MG63 (cell line): ENCODE data around the gene MAML1. TPM values are rescaled to one million over a fixed set of nuclear protein-coding genes. Genes with fewer than 3 reads are reported as not detected.

Experiments
- DNase-seq: peaks from one replicate; pipeline ENCODE4 v3.0.0-alpha.2; 2020
- H3K27me3 ChIP-seq: fragments of 250-450 bp; sonication (Bioruptor Pico); 2 replicates; pipeline ENCODE4 v1.5.1; 2020; ENCODE audit warnings: mild to moderate bottlenecking, moderate library complexity
- H3K36me3 ChIP-seq: fragments of 250-450 bp; sonication (Bioruptor Pico); 2 replicates; pipeline ENCODE4 v1.5.1; 2020; ENCODE audit warnings: mild to moderate bottlenecking, moderate library complexity
- H3K4me3 ChIP-seq: fragments of 250-450 bp; sonication (Bioruptor Pico); 2 replicates; pipeline ENCODE4 v1.5.1; 2020; ENCODE audit warnings: mild to moderate bottlenecking, moderate library complexity
- H3K9me3 ChIP-seq: fragments of 250-450 bp; sonication (Bioruptor Pico); 2 replicates; pipeline ENCODE4 v1.5.1; 2020; ENCODE audit warnings: mild to moderate bottlenecking, moderate library complexity
- total RNA-seq: library from RNA; depleted of rRNA; stranded (reverse); fragments of >200 nt; shearing (Covaris generic); gene quantifications from 2 replicates; pipeline ENCODE4 v1.2.3, GENCODE V29; 2014; ENCODE audit warnings: low replicate concordance

Gene MAML1
- total RNA-seq, 1 experiment from 2014 or later, result 21.3 TPM

DNA sequence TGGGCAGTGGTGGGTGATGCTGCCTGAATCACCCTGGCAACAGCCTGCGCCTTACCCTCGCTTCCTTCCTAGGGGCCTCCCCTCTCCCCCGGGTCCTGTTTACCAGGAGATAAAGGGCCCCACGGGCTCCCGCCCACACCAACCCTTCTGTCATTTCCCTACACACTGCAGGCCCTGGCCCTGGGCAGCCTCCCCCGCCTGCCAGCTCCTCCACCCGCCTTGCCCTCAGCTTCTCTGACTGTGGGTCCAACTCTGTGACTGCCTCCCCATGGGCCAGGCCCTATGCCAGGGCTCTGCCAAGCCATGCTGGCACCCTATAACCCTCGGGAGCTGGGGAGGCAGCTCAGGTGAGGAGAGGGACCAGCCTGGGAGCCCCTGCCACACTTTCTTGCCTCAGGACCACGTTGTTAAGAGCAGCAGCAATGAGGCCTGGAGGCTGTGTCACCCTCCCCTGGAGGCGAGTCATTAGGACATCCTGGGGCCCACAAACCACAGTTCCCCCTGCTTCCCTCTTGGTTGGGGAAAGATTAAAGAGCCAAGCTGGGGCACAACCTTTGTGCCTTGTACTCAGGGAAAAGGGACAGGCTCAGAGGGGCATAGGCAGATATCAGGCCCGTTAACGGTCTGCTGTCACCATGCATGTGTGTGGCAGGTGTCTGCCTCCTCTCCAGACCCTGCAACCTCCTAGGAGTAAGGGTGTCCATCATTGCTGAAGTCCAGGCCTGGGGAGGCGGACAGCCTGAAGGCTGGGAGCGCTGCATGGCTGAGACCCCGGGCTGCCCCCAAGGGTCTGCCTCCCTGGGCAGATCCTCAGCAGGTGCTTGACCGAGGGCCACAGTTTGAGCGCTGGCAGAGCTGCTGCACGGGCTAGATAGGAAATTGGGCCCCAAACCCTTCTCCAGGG is 71.3 kb downstream of the MAML1 start:
- peak overlapping the region; percentile 74; the same call in 1 of the 2 replicates for H3K4me3 ChIP-seq

DNA sequence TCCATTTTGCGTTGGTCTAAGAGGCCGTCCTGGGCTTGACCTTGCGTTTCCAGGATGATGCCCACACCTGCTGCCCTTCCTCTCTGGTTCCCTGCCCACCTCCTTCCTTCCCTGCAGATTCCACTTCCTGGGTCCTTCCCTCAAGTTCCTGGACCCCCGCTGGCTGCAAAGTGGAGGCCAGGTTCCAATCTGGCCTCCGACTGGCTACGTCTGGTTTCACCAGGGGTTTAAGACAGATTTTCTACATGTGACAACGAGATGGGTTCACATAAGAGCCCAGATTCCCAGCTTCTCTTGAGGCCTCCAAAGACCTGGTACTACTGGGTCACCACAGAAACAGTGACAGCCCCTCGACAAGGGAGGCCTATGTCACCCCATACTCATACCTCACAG is 71.9 kb downstream of the MAML1 start:
- peak overlapping the region; percentile 74 for H3K4me3 ChIP-seq
- no peaks in the 10 kb centered on the region for H3K9me3 ChIP-seq
- H3K36me3 ChIP-seq, result peaks cover 54% of the 10 kb centered on the region
- no peak for DNase-seq
- H3K27me3 ChIP-seq, result no peaks in the 10 kb centered on the region

More for the DNA sequence above, 71.3 kb downstream of the MAML1 start:
- Histone ChIP-seq H3K27me3 (no peaks in the 10 kb centered on the region), H3K9me3 (no peaks in the 10 kb centered on the region), H3K36me3 (peaks cover 60% of the 10 kb centered on the region)
- peak; percentile 70 for DNase-seq

DNA sequence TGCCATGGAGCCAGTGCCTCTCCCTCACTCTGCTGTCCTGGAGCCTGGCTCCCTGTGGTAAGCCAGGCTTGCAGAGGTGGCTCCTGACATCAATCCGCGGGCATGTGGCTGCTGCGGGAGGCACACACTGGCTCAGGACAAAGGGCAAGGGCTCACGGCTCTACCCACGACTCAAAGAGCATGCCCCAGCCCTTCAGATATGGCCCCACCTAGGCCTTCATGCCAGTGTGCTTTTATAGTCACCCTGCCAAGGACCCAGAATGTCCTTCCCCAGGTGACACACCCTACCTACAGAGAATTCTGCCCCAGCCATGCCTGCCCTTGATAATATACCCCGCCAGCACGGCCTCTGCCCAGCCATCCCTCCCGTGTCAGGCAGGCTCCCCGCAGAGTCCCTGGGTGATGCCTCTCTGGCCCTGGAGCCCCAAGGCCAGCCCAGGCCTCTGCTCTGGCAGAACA is 72.5 kb downstream of the MAML1 start:
- Histone ChIP-seq H3K36me3 (peaks cover 54% of the 10 kb centered on the region), H3K4me3 (peak overlapping the region; percentile 74), H3K27me3 (no peaks in the 10 kb centered on the region), H3K9me3 (no peaks in the 10 kb centered on the region)
- DNase-seq, result peak; percentile 45

DNA sequence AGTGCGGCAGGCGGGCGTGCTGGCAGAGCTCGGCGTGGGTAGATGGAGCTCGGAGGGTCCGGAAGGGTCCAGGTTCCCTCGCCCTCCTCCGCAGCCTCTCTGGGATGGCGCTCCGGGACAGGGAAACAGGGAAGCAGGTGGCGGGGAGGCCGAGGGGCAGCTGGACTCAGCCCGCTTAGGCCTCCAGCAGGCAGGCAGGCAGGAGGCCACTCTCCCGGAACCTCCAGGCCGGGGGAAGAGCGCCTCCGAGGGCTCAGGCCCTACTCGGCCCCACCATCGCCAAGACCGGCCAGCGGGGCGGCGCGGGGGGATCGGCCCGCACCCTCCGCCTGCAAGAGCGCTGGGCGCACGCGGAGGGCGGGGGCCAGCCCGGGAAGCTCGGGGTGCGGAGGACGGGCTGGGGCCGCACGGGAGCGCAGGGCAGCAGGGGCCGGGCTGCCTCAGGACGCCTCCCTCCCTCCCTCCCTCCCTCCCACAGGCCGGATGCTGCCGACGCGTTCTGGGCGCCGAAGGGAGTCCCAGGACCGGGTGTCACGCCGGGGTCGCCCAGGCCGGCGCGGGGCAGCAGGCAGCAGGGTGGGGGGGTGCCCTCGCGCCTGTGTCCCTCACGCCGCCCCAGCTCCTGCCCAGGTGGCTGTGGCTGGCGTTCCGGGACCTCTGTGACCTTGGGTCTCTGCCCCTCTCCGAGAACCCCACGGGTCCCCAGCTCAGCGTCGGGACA is 73.1 kb downstream of the MAML1 start:
- peaks cover 54% of the 10 kb centered on the region for H3K36me3 ChIP-seq
- no peaks in the 10 kb centered on the region for H3K27me3 ChIP-seq
- peak; percentile 63 for DNase-seq
- H3K4me3 ChIP-seq, result peak overlapping the region; percentile 74
- no peaks in the 10 kb centered on the region for H3K9me3 ChIP-seq

DNA sequence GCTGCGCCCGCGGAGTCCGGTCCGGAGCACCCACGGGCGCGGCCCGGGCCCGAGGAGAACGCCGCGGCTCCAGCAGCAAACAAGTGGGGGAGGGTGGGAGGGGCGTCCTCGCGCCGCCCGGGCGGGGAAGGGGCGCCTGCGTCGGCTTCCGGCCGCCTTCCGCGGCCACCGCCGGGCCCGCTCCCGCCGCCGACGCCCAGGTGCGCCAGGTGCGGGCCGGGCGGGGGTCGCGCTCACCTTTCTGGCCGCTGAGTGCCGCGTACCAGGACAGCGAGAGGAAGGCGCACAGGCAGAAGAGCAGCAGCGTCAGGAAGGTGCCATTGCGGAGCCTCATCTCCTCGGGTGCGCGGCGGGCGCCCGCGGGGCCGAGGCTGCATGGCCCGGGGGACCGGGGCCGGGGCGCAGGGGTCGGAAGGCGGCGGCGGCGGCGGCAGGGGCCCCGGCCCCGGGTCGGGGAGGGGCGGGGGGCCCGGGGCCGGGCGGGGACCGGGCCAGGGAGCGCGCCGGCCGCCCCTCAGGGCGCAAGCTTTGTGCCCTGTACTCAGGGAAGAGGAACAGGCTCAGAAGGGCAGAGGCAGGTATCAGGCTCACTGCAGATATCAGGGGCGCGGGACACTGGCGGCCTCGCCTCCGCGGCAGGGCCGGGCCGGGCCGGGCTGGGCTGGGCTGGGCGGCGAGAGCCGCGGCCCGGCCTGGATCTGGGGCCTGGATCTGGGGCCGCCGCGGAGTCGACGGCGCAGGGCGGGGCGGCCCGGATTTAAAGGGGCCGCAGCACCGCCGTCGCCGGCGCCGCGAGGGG is 73.8 kb downstream of the MAML1 start, which contains the start of gene MGAT4B:
Gene MGAT4B (minus strand): TSS at position 617 of the 799 bp plus-strand sequence. CDS start 283 bp downstream, at position 334.
- DNase-seq, result peak; percentile 87
- Histone ChIP-seq H3K27me3 (no peaks in the 10 kb centered on the region), H3K36me3 (peaks cover 52% of the 10 kb centered on the region), H3K9me3 (no peaks in the 10 kb centered on the region), H3K4me3 (peak within 1 kb of the TSS; percentile 74)

DNA sequence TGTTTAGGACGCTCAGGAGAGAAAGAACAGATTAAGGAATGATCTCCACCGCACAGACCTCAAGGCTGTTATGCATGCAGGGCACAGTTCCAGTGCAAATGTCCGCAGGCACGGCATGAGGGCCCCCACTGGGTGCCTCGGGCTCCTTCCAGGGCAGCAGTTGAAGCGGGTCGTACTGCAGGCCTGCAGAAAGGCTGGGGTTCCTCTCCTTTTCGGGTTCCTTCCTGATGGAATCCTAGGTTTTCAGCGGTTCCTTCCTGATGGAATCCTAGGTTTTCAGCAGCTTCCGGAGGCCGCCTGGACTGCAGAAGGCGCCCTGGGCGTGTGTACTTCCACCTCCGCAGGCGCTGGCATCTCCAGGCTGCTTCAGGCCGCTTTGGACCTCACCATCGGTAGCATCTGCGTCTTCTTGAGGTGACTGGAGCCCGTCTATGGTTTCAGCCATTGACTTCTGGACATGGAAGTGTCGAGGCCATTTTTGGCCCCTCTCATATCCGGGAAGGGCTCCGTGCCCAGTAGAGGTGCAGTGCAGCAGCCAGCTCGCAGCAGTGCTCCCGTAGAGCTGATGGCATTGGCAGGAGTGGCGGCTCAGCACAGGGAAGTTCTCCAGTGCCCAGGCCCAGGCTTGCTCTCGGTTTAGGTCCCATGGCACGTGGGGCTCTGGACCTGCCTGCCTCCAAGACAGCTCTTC is 79.7 kb downstream of the MAML1 start:
- no peaks in the 10 kb centered on the region for H3K9me3 ChIP-seq
- peaks cover 53% of the 10 kb centered on the region for H3K36me3 ChIP-seq
- H3K27me3 ChIP-seq, result no peaks in the 10 kb centered on the region
- no peak for DNase-seq
- no peak overlapping the region for H3K4me3 ChIP-seq

DNA sequence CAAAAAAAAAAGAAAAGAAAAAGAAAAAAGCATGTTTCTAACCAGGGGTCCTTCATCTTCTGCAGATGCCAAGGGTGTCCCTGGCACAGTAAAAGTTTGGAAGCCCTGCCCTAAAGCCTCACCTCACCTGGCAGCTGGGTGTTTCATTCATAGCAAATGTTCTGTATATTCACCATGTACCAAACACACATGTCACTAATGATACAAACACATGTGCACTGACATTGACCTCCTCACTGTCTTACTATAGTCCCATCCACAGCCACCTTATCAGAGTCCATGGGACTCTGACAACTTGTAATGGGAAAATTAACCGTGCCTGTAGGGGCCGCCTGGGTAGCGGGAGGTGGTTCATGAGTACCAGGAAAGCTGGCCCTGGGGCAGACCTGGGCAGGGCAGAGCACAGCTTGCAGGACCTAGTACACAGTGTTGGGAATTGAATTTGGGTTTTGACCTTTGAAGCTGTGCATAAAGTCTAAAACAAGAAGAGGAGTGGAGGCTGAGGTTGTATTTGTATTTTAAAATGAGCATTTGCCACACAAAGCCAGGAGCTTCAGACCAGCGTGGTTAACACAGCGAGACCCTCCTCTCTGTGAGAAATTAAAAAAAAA is 80.5 kb downstream of the MAML1 start:
- H3K4me3 ChIP-seq, result no peak overlapping the region
- H3K9me3 ChIP-seq, result no peaks in the 10 kb centered on the region
- H3K36me3 ChIP-seq, result peaks cover 53% of the 10 kb centered on the region
- no peaks in the 10 kb centered on the region for H3K27me3 ChIP-seq
- DNase-seq, result no peak

DNA sequence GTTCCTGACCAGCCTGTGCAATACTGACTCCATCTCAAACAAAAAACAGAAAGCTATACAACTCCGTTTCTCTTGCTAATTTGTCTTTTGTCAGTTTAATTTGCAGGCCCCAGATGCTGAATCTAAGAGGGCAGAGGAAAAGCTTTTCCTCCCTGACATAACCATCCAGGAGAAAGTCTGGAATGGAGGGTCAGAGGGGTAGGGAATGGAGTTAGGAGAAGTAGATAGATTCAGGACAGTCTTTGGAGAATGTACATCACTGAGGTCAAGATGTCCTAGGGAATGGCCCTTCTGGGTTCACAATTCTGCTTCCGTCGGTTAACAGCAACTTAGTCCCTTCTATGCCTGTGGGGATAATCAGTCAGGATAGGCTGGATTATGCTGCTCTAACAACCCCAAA is 81.5 kb downstream of the MAML1 start:
- H3K36me3 ChIP-seq, result peaks cover 53% of the 10 kb centered on the region
- no peak for DNase-seq
- no peak overlapping the region for H3K4me3 ChIP-seq
- no peaks in the 10 kb centered on the region for H3K27me3 ChIP-seq
- H3K9me3 ChIP-seq, result no peaks in the 10 kb centered on the region

DNA sequence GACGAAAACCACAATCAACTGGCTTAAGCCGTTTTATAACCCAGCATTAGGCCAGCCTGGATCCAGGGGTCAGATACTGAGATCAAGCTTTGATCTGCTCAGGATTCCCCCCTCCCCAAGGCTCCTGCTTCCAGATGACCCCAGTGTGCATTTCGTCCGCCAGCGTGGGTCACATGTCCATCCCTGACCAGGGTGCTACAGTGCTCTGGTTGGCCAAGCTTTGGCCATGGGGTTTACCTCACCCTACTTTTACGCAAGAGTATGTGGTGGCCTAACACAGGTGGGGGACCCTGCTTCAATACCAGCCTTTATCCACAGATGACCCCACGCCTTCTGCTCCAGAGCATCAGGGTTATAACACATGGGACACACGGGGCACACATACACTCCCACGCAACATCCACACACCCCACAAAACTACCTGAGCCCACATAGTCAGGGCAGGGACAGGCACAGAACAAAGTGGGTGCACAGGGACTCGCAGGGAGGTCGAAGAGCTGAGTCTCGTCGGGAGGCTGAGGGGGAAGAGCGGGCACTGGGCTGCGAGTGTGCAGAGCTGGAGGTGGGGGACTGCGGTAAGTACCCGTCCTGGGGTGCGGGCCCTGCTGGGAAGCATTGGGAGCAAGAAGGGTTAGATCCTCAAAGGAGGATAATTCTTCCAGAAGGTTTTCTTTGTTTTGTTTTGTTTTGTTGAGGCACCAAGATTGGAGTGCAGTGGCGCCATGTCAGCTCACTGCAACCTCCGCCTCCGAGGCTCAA is 83.0 kb downstream of the MAML1 start:
- Histone ChIP-seq H3K9me3 (no peaks in the 10 kb centered on the region), H3K27me3 (no peaks in the 10 kb centered on the region), H3K4me3 (no peak overlapping the region), H3K36me3 (peaks cover 44% of the 10 kb centered on the region)
- DNase-seq, result no peak

DNA sequence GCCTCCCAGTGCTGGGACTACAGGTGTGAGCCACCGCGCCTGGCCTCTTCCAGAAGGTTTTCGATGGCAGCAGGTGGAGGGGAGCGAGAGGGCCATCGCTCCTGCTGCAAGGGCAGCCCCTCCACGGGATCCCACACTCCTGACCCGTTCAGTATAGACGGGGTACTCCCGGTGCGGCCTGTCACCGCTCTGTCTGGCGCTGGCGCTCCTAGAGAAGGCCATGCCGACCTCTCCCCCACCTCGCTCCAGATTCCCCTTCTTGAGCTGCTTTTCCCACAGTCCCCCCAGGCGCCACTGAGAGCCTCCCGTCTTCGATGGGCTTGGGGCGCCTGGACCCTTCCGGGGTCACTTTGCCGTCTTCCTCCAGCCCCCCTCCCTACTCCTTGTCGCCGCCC is 83.8 kb downstream of the MAML1 start:
- H3K4me3 ChIP-seq, result no peak overlapping the region
- H3K27me3 ChIP-seq, result no peaks in the 10 kb centered on the region
- H3K36me3 ChIP-seq, result peaks cover 38% of the 10 kb centered on the region
- DNase-seq, result no peak
- no peaks in the 10 kb centered on the region for H3K9me3 ChIP-seq

DNA sequence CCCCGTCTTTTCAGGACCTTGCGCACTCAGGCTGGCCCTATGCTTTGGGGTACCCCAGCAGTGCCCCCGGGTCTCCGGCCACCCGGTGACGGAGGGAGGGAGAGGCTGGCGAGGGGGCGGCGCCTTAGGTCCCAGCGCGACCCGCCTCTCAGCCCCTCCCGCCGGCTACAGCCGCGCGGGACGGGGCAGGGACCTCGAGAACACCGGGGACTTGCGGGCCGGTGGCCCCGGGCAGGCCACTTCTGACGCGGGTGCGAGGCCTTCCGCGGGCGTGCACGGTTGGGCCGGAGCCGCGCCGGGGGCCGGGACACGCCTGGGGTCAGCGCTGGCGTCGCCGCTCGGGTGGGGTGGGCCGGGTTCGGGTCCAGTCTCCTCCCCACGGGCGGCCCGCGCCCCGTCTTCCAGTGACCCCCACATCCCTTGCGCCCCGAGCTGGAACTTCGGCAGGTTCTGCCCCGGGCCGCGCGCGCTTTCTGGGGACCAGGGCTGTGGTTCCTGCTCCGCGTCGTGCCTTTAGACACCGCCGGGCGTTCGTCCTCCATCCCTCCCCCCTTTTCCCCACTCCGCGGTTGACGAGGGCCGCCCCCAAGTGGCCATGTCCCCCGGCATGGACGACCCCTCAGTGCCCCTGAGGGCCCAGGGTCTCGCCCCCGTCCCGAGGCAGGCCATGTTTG is 84.3 kb downstream of the MAML1 start:
- H3K4me3 ChIP-seq, result no peak overlapping the region
- no peak for DNase-seq
- no peaks in the 10 kb centered on the region for H3K27me3 ChIP-seq
- H3K36me3 ChIP-seq, result peaks cover 34% of the 10 kb centered on the region
- no peaks in the 10 kb centered on the region for H3K9me3 ChIP-seq

DNA sequence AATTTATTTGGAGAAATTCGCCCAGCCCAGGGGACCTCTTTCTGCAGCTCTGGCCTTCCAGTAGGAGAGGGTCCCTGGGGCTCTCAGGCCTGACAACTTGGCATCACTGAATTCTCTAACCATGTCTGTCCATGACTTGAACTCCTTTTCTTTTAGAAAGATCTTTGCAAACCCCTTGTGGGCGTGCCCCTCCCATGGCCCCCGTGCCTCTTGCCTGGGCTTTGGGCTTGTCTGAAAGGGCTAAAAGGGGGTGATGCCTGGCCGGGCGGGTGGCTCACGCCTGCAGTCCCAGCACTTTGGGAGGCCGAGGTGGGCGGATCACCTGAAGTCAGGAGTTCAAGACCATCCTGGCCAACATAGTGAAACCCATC is 84.8 kb downstream of the MAML1 start:
- Histone ChIP-seq H3K36me3 (peaks cover 34% of the 10 kb centered on the region), H3K4me3 (no peak overlapping the region)
- no peak for DNase-seq

DNA sequence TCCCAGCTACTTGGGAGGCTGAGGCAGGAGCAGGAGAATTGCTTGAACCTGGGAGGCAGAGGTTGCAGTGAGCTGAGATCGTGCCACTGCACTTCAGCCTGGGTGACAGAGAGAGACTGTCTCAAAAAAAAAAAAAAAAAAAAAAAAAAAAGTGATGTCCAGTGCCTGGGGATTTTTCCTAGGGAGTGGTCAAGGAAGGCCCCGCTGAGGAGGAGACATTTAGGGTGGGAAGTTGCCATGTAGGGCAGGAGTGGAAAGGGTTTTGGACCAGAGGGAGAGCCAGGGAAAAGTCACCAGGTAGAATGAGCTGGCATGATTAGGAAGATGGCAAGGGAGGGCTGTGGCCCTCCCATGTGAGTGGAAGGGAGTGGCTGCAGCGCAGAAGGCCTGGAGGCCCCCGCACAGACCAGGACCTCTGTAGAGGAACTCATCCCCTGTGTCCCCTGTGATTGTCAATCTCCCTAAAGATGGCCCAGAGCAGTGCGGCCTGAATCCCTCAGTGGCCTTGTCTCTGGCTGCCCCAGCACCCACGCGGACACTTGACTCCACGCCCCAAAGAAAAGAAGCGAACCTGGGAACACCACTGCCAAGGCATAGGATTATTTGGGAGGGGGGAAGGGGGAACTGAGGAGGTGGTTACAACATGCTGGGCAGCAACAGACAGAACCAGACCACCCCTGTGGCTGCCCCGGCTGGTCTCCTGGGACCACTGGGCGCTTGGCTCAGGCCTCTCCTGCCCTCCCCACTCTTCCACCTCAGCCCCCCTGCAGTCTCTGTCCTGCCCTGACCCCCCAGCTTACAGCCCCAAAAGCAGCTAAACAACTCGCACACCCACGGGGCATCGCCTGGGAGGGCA is 85.5 kb downstream of the MAML1 start:
- no peaks in the 10 kb centered on the region for H3K9me3 ChIP-seq
- H3K27me3 ChIP-seq, result no peaks in the 10 kb centered on the region
- H3K36me3 ChIP-seq, result peaks cover 34% of the 10 kb centered on the region
- DNase-seq, result no peak
- H3K4me3 ChIP-seq, result no peak overlapping the region

More for the DNA sequence above, 84.8 kb downstream of the MAML1 start:
- Histone ChIP-seq H3K9me3 (no peaks in the 10 kb centered on the region), H3K27me3 (no peaks in the 10 kb centered on the region)

DNA sequence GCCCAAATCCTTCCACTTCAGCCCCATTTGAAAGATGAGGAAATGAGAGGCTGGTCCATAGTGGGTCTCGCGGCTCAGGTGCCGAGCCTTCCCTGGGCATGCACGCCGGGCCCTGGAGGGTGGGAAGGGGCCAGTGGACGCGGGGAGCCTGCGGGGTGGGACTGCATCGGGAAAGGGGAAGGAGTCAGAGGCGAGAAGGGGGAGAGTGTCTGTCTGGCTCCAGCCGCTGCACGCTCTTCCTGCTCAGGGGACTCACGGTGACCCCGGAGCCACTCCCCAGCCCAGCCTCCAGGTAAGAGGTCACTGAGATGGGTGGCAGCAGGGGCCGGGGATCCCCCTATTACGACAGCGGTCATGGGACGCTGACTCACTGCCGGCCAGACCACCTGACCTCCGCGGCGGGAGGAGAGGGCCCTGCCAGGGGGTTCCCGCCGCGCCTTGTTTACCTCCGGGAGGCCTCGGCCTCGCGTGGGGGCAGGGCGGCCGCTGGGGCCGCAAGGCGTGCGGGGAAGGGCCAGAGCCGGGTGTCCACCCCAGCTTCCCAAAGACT is 86.2 kb downstream of the MAML1 start:
- Histone ChIP-seq H3K27me3 (no peaks in the 10 kb centered on the region), H3K4me3 (no peak overlapping the region; the same call in 1 of the 2 replicates), H3K9me3 (no peaks in the 10 kb centered on the region), H3K36me3 (peaks cover 38% of the 10 kb centered on the region)
- peak; percentile 97 for DNase-seq
